SH-SY5Y (cell line): ENCODE results near the gene SDF2.

Experiments used
- GATA2 ChIP-seq: IDR thresholded peaks from 2 replicates; pipeline ENCODE4 v1.6.1; 2011; ENCODE audit warnings: mild to moderate bottlenecking, low read depth, low read length
- GATA3 ChIP-seq: IDR thresholded peaks from 2 replicates; pipeline ENCODE4 v1.6.1; 2011; ENCODE audit warnings: low read depth, mild to moderate bottlenecking, low read length, moderate library complexity

The SDF2 gene, protein sequence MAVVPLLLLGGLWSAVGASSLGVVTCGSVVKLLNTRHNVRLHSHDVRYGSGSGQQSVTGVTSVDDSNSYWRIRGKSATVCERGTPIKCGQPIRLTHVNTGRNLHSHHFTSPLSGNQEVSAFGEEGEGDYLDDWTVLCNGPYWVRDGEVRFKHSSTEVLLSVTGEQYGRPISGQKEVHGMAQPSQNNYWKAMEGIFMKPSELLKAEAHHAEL

DNA sequence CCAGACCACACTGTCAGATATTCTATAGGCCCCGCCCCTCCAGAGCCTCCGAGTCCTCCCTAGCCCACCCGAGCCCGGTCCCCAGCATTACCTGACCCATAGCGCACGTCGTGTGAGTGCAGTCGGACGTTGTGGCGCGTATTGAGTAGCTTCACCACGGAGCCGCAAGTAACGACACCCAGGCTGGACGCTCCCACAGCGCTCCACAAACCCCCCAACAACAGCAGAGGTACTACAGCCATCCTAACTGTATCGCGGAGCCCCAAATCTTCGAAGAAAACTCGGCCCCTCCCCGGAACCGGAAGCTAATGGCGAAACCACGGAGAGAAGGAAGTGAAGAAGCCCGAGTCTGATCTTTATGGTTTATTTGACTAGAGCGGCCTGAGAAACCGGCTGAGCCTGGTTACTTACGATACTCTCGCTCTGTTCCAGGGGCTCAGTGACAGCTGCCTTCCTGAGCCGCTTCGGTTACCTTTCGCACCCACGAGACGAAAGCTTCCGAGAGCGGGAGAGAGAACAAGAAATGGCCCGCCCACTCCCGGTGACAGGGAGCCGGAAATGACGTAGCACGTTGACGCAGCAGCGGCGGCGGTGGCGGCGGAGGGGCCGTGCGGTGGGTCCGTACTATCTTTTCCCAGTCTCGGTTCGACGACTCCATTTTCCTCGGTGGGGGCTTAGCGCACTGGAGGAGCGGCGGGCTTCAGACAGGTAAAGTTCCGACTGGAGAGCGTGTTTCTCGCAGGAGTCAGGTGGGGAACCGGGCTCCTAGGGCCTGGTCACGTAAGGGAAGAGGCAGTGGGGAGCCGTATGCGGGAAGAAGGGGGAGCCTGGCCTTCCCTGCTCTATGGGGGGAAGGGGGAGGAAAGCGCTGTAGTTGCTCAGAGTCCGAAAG, at the start of gene SDF2, which contains the start of gene SUPT6H:
Gene SDF2 (minus strand): TSS at position 272 of the 892 bp plus-strand sequence. CDS start 30 bp downstream, at position 242.
Gene SUPT6H (plus strand): TSS at position 571 of the 892 bp plus-strand sequence. CDS start 11,197 bp downstream, outside the sequence.
- no peak for TF ChIP-seq GATA3
- TF ChIP-seq GATA2, result no peak

- TF ChIP-seq GATA3, result no peak
- no peak for TF ChIP-seq GATA2
Measured at GRCh38 chr17:28710861-28711722, 49.4 kb upstream of the SDF2 start.

DNA sequence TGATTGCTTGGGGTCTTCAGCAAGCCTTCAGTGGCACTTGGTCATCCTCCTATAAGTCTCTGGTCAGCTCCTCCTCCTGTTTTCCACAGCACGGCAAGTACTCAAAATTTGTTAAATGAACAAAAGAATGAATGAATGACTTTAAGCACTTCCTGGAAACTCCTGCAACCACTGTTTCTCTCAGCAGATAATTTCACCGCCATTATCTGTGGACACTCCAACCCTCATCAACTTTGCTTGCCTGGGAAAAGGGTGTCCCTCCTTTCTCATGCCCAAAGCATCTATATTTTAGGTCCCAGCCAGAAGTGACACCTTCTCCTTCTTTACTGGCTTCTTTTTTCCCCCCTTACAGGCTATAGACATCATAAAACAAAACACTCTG, 45.6 kb upstream of the SDF2 start:
- TF ChIP-seq GATA2, result no peak
- no peak for TF ChIP-seq GATA3

DNA sequence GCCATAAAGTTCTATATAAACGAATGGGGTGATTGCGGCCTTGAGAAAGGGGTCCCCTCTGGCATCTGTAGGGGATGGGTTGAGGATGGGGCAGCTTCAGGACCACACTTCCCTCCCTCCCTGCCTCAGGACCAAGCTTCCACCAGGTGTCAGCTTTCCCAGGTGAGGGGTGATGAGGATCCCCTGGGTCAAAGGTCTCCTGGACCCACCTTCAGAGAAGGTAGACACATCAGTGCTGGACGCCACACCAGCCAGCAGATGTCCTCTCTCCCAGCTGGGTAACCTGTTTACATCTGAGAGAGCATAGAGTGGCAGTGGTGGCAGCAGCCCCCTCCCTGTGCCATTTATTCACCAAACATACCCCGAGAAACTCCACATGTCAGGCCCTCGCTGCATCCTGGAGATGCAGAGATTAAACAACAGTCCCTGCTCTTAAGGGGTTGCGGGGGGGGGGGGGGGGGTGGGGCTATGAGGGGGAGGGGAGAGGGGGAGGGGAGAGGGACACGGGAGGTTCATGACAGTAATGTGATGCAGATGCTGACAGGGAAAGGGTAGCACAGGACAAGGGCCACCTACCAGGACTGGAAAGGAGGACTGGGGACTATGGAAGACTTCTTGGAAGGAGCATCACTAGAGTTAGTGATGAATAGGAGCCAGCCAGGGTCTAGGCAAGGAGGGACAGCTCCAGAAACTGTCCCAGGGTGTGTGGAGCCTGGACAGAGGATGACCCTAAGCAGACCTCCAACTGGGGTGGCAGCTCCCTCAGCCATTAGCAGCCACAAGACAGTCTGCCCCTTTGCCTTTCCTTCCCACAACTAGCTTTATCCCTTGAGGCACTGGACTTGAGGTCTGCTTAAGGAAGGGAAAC, 45.0 kb upstream of the SDF2 start:
- TF ChIP-seq GATA3 (no peak), GATA2 (peak; percentile 71)

- TF ChIP-seq GATA3, result no peak
- no peak for TF ChIP-seq GATA2
Measured at GRCh38 chr17:28705728-28706334, 44.1 kb upstream of the SDF2 start.

- TF ChIP-seq GATA2 (no peak), GATA3 (no peak)
Measured at GRCh38 chr17:28705074-28705659, 43.5 kb upstream of the SDF2 start.

GRCh38 chr17:28704219-28704858, 42.6 kb upstream of the SDF2 start:
- TF ChIP-seq GATA3 (no peak), GATA2 (no peak)

DNA sequence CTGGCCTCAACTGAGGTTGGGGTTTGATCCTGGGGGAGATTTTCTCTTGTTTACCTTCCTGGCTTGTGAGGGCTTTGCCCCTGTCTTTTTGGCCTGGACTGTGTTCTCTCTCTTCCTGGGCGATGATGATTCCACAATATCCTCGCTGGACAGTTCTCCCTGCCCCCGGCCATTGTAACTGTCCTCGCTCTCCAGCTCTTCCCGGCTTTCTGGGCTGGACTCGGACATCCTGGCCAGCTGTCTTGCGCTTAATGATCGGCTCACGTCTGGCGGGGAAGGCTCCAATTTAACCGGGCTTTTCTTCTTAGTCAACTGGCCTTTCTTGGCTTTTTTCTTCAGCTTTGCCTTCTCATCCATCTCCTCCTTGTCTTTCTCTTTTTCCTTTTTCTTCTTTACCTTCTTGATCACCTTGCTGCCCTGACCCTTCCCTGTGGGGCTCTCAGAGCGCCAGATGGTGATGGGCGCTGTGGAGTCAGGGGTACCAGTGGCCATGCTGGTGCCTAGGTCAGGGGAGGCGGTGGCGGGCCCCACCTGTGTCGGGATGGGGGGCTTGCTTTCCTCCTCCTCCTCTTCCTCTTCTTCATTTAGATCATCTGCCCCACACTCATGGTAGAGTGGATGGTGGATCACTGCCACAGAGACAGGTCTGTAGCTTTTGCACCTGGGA, 42.0 kb upstream of the SDF2 start:
- TF ChIP-seq GATA2 (no peak), GATA3 (no peak)

- no peak for TF ChIP-seq GATA2
- no peak for TF ChIP-seq GATA3
Measured at GRCh38 chr17:28702752-28703150, 41.0 kb upstream of the SDF2 start.

GRCh38 chr17:28702026-28702751, 40.5 kb upstream of the SDF2 start:
- TF ChIP-seq GATA3 (no peak), GATA2 (no peak)

- no peak for TF ChIP-seq GATA3
- TF ChIP-seq GATA2, result no peak
Measured at GRCh38 chr17:28700830-28701492, 39.3 kb upstream of the SDF2 start.
